Nephron (organoid): ENCODE results near the gene UST.

Experiments used
- H3K27ac Mint-ChIP-seq, 3 experiments: 2 replicates each; pipeline ENCODE4 v1.8.0; 2020; ENCODE audit warnings: mixed read lengths in 3 of 3, mild to moderate bottlenecking in 2 of 3, moderate library complexity in 1 of 3
- H3K27me3 Mint-ChIP-seq: 2 replicates; pipeline ENCODE4 v1.8.0; 2021; ENCODE audit warnings: low read depth, mild to moderate bottlenecking, moderate library complexity, mixed read lengths
- H3K36me3 Mint-ChIP-seq: 2 replicates; pipeline ENCODE4 v1.8.0; 2020; ENCODE audit warnings: low read depth, mixed read lengths
- H3K4me1 Mint-ChIP-seq: 2 replicates; pipeline ENCODE4 v1.8.0; 2020; ENCODE audit warnings: mixed read lengths
- H3K4me3 Mint-ChIP-seq, 3 experiments: 2 replicates each; pipeline ENCODE4 v1.8.0; 2020; ENCODE audit warnings: mild to moderate bottlenecking in 3 of 3, mixed read lengths in 3 of 3, moderate library complexity in 2 of 3
- H3K9me3 Mint-ChIP-seq: 2 replicates; pipeline ENCODE4 v1.8.0; 2020; ENCODE audit warnings: mixed read lengths
- CTCF ChIP-seq, 3 experiments: fragments of 200-600 bp; sonication (generic); IDR thresholded peaks; one replicate each; pipeline ENCODE4 v1.5.0; 2021; ENCODE audit warnings: antibody characterized with exemption in 3 of 3; ENCODE audit not compliant: unreplicated experiment in 3 of 3

The UST gene

GRCh38 chr6:149108038-149108748 lies 361.4 kb downstream of the UST start:
- no peaks in the 10 kb centered on the region for H3K36me3 Mint-ChIP-seq
- no peak for TF ChIP-seq CTCF (IDR thresholded peaks at IDR 0.05; ENCODE audit: unreplicated experiment in 3 of 3)
- peaks cover 7% of the 10 kb centered on the region for H3K9me3 Mint-ChIP-seq
- peaks cover 4% of the 10 kb centered on the region for H3K27me3 Mint-ChIP-seq
- peaks cover 13% of the 10 kb centered on the region for H3K4me1 Mint-ChIP-seq
- H3K4me3 Mint-ChIP-seq: no peak overlapping the region
- peak overlapping the region in 2 of 3 experiments; percentile 43 to 87 for H3K27ac Mint-ChIP-seq

GRCh38 chr6:149108749-149109100 lies 361.9 kb downstream of the UST start:
- TF ChIP-seq CTCF (IDR thresholded peaks at IDR 0.05; ENCODE audit: unreplicated experiment in 3 of 3): no peak
- Mint-ChIP-seq H3K36me3 (no peaks in the 10 kb centered on the region), H3K27ac (peak overlapping the region in 2 of 3 experiments; percentile 43 to 87), H3K4me1 (peaks cover 13% of the 10 kb centered on the region), H3K9me3 (peaks cover 8% of the 10 kb centered on the region), H3K4me3 (no peak overlapping the region), H3K27me3 (peaks cover 4% of the 10 kb centered on the region)

GRCh38 chr6:149109397-149110070 lies 362.7 kb downstream of the UST start:
- Mint-ChIP-seq H3K9me3 (peaks cover 10% of the 10 kb centered on the region), H3K27me3 (peaks cover 4% of the 10 kb centered on the region), H3K4me1 (peaks cover 13% of the 10 kb centered on the region), H3K4me3 (no peak overlapping the region), H3K27ac (no peak overlapping the region), H3K36me3 (no peaks in the 10 kb centered on the region)
- no peak for TF ChIP-seq CTCF (IDR thresholded peaks at IDR 0.05; ENCODE audit: unreplicated experiment in 3 of 3)

GRCh38 chr6:149111556-149112115 lies 364.8 kb downstream of the UST start:
- TF ChIP-seq CTCF (IDR thresholded peaks at IDR 0.05; ENCODE audit: unreplicated experiment in 3 of 3): no peak
- no peak overlapping the region for H3K4me3 Mint-ChIP-seq
- no peak overlapping the region for H3K27ac Mint-ChIP-seq

GRCh38 chr6:149112976-149113375 lies 366.1 kb downstream of the UST start:
- Mint-ChIP-seq H3K9me3 (peaks cover 10% of the 10 kb centered on the region), H3K4me1 (peaks cover 9% of the 10 kb centered on the region), H3K27me3 (peaks cover 6% of the 10 kb centered on the region), H3K36me3 (no peaks in the 10 kb centered on the region), H3K4me3 (no peak overlapping the region), H3K27ac (no peak overlapping the region)
- no peak for TF ChIP-seq CTCF (IDR thresholded peaks at IDR 0.05; ENCODE audit: unreplicated experiment in 3 of 3)

More at GRCh38 chr6:149111556-149112115, 364.8 kb downstream of the UST start:
- Mint-ChIP-seq H3K4me1 (peaks cover 13% of the 10 kb centered on the region), H3K9me3 (peaks cover 10% of the 10 kb centered on the region), H3K27me3 (peaks cover 6% of the 10 kb centered on the region), H3K36me3 (no peaks in the 10 kb centered on the region)
